Measurements from ENCODE around the gene MEI1.

The MEI1 gene

DNA sequence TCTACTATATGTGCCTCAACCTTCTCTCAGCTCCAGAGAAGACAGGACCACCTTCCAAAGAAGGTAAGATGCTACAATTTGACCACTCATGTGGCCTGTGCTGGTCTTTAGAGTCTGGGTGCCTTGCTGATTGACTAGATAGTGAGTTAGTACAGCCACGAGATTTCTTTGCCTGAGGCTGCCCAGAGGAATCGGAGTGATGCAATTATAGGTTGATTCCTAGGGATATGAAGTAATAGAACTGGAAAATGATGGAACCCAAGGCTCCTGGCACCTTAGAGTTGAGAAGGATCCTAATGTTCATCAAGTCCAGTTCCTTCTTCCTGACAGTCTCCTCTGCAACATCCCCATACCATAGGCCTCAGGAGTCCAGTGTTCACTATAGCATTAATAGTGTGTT is 54.7 kb downstream of the MEI1 start:
- Histone ChIP-seq H3F3A (ENCODE audit: control insufficient read depth, insufficient read depth) (peaks cover 5% of the 10 kb centered on the region; the same call in 1 of the 2 replicates), H3K79me2 (ENCODE audit: control insufficient read depth, low read length) (no peaks in the 10 kb centered on the region), H3K27me3 (ENCODE audit: control insufficient read depth, low read length) (0 out of 2 replicates have a peak, but pooled peaks cover 2% of the 10 kb centered on the region), H3K4me3 (ENCODE audit: low read length) (no peak overlapping the region), H3K9me3 (ENCODE audit: control insufficient read depth, insufficient read depth, low read length) (no peaks in the 10 kb centered on the region), H3K9me2 (replicated peaks; ENCODE audit: control insufficient read depth, low read length) (no peaks in the 10 kb centered on the region), H3K36me3 (ENCODE audit: control insufficient read depth, low read length) (no peaks in the 10 kb centered on the region), H3K4me1 (ENCODE audit: control insufficient read depth, low read length) (peaks cover 21% of the 10 kb centered on the region), H3K4me2 (ENCODE audit: low read length) (0 out of 2 replicates have a peak overlapping the region, but pooled peaks have one; percentile 37), H3K27ac (ENCODE audit: low read depth, low read length) (no peak overlapping the region), H4K20me1 (ENCODE audit: control insufficient read depth, insufficient read depth, low read depth, low read length) (no peaks in the 10 kb centered on the region)
- TF ChIP-seq EZH2phosphoT487 (IDR thresholded peaks at IDR 0.05; ENCODE audit: borderline replicate concordance, low read length), result no peak
- TF ChIP-seq, protein P1, sequence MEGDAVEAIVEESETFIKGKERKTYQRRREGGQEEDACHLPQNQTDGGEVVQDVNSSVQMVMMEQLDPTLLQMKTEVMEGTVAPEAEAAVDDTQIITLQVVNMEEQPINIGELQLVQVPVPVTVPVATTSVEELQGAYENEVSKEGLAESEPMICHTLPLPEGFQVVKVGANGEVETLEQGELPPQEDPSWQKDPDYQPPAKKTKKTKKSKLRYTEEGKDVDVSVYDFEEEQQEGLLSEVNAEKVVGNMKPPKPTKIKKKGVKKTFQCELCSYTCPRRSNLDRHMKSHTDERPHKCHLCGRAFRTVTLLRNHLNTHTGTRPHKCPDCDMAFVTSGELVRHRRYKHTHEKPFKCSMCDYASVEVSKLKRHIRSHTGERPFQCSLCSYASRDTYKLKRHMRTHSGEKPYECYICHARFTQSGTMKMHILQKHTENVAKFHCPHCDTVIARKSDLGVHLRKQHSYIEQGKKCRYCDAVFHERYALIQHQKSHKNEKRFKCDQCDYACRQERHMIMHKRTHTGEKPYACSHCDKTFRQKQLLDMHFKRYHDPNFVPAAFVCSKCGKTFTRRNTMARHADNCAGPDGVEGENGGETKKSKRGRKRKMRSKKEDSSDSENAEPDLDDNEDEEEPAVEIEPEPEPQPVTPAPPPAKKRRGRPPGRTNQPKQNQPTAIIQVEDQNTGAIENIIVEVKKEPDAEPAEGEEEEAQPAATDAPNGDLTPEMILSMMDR (IDR thresholded peaks at IDR 0.05; ENCODE audit: low read depth, low read length, poor library complexity, severe bottlenecking), result no peak

DNA sequence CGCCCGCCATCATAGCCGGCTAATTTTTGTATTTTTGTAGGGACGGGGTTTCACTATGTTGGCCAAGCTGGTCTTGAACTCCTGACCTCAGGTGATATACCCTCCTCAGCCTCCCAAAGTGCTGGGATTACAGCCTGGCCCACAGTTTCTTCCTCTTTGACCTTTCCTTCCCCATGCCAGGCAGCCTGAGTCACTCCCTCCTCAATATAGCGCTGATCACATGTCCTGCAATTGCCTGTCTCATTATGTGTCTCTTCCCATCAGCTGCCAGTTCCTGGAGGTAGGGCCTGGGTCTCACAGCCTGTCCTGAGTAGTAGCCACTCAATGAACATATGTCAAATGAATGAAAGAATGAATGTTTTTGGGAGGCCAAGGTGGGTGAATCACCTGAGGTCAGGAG is 58.2 kb downstream of the MEI1 start:
- Histone ChIP-seq H3K27me3 (ENCODE audit: control insufficient read depth, low read length) (no peaks in the 10 kb centered on the region), H3K79me2 (ENCODE audit: control insufficient read depth, low read length) (no peaks in the 10 kb centered on the region), H3K4me1 (ENCODE audit: control insufficient read depth, low read length) (peaks cover 16% of the 10 kb centered on the region), H4K20me1 (ENCODE audit: control insufficient read depth, insufficient read depth, low read depth, low read length) (no peaks in the 10 kb centered on the region), H3K27ac (ENCODE audit: low read depth, low read length) (no peak overlapping the region), H3K36me3 (ENCODE audit: control insufficient read depth, low read length) (no peaks in the 10 kb centered on the region), H3K4me2 (ENCODE audit: low read length) (no peak overlapping the region), H3K4me3 (ENCODE audit: low read length) (no peak overlapping the region), H3F3A (ENCODE audit: control insufficient read depth, insufficient read depth) (no peaks in the 10 kb centered on the region), H3K9me2 (replicated peaks; ENCODE audit: control insufficient read depth, low read length) (no peaks in the 10 kb centered on the region), H3K9me3 (ENCODE audit: control insufficient read depth, insufficient read depth, low read length) (no peaks in the 10 kb centered on the region)
- TF ChIP-seq, protein P1 (IDR thresholded peaks at IDR 0.05; ENCODE audit: low read depth, low read length, poor library complexity, severe bottlenecking), result no peak
- TF ChIP-seq EZH2phosphoT487 (IDR thresholded peaks at IDR 0.05; ENCODE audit: borderline replicate concordance, low read length), result no peak

DNA sequence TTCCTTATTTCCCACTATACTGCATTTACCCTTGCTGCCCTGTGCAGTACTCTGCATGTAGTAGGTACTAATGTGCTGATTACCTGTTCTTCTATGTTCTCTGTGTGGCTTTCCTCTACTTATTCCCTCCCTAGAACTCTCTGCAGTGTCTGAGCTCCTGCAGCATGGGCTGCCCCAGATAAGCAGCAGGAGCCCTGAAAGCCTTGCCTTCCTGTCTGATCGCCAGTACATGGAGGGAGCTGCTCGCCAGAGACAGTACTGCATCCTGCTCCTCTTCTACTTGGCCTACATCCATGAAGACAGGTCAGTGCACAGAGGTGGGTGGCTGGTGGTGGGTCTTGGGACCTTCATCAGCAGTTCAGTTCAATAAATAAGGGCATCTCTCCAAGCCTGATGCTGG is 58.9 kb downstream of the MEI1 start:
- Histone ChIP-seq H4K20me1 (ENCODE audit: control insufficient read depth, insufficient read depth, low read depth, low read length) (no peaks in the 10 kb centered on the region), H3K27ac (ENCODE audit: low read depth, low read length) (no peak overlapping the region), H3K9me2 (replicated peaks; ENCODE audit: control insufficient read depth, low read length) (no peaks in the 10 kb centered on the region), H3K4me1 (ENCODE audit: control insufficient read depth, low read length) (peaks cover 13% of the 10 kb centered on the region), H3K4me3 (ENCODE audit: low read length) (no peak overlapping the region), H3K4me2 (ENCODE audit: low read length) (no peak overlapping the region), H3K79me2 (ENCODE audit: control insufficient read depth, low read length) (no peaks in the 10 kb centered on the region), H3F3A (ENCODE audit: control insufficient read depth, insufficient read depth) (no peaks in the 10 kb centered on the region), H3K27me3 (ENCODE audit: control insufficient read depth, low read length) (no peaks in the 10 kb centered on the region), H3K9me3 (ENCODE audit: control insufficient read depth, insufficient read depth, low read length) (no peaks in the 10 kb centered on the region), H3K36me3 (ENCODE audit: control insufficient read depth, low read length) (no peaks in the 10 kb centered on the region)
- no peak for TF ChIP-seq EZH2phosphoT487 (IDR thresholded peaks at IDR 0.05; ENCODE audit: borderline replicate concordance, low read length)
- TF ChIP-seq, protein P1 (IDR thresholded peaks at IDR 0.05; ENCODE audit: low read depth, low read length, poor library complexity, severe bottlenecking), result no peak

Data from DOHH2 (cell line).